HG03108 (cell line): ENCODE data around the gene GRK4.
A peak's percentile ranks its signal among the peaks of the same experiment; 100 is the strongest.
"Not testable (repeated sequence)": the region's sequence is repeated elsewhere in the genome, so short reads cannot be mapped to it uniquely, and the experiment has no call there.

Experiments
- ATAC-seq: cut with Tn5 transposase; IDR thresholded peaks from one replicate; pipeline ENCODE4 v1.9.1; 2021; ENCODE audit warnings: moderate library complexity; ENCODE audit not compliant: unreplicated experiment

GRK4 gene

DNA sequence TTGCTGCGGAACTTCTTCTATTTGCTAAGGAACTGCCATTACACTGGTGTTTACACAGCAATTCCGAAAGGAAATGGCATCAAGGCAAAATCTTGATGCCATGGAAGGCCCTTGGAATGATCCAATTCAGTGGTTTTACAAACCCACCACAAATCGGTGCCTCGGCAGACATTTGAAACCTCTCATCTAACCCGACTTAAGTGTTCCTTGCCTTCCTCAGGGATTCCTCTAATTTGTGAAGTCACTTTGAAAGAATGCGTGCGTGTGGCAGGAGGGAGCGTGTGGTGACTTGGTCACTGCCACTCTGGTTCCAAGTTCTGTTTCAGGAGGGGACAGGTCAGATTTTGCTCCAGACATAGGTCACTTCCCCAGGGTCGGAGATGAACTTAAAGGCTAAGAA lies 4.9 kb upstream of the GRK4 start:
- ATAC-seq: no peak

DNA sequence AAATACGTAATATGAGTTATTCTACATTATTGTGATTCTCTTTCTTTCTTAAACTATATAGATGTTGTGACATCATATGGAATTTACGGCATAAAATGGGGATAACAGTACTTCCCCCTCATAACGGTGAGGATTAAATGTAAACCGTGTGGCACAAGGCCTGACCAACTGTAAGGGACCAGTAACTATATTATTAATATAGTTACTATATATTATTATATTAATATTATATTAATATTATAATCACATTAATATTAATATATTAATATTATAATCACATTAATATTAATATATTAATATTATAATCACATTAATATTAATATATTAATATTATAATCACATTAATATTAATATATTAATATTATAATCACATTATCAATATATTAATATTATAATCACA lies 2.9 kb upstream of the GRK4 start:
- not testable (repeated sequence) for ATAC-seq

DNA sequence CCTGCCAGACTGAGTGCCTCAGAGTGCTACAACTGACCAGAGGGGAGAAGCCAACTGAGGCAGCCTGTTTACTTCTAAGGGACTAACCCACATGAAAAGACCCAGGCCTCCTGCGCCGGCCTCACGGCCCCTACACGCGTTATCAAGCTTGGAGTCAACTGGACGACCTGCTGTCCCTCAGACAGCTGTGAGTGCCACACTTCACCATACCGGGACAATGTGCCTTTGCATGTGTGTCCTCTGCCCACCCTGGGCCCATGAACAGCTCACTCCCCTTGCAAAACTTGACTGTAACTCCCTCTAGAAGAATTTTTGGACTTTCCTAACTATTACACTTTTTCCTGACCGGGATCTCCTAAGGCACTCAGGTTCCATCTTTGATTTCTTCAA lies 2.0 kb upstream of the GRK4 start:
- no peak for ATAC-seq

DNA sequence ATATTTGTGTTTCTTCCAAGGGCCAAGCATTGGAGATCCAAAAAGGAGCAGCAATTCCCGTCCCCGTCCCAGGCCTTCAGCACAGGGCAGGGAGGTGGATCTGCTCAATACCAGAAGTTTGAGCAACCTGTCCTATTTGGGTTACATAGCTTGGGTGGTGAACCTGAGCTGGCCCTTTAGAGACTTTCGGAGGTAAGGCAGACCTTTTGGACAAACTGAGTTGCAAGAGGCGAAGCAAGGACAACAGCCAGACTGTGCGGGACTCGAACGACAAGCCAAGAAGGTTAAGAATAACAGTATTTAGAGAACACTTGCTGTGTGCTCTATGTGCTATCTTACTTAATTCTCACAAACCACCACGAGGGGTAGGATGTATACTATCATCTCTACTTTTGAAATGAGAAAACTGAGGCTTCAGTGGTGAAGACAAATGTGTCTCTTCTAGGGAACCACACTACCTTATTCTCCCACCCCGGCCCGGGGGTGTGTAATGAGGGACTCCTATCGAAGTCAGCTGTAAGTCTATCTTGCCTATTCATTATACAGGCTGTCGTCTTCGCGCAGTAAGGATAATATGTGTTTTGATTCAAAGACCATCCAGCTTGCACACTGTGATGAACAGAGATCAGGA lies 1.4 kb upstream of the GRK4 start:
- ATAC-seq: no peak

DNA sequence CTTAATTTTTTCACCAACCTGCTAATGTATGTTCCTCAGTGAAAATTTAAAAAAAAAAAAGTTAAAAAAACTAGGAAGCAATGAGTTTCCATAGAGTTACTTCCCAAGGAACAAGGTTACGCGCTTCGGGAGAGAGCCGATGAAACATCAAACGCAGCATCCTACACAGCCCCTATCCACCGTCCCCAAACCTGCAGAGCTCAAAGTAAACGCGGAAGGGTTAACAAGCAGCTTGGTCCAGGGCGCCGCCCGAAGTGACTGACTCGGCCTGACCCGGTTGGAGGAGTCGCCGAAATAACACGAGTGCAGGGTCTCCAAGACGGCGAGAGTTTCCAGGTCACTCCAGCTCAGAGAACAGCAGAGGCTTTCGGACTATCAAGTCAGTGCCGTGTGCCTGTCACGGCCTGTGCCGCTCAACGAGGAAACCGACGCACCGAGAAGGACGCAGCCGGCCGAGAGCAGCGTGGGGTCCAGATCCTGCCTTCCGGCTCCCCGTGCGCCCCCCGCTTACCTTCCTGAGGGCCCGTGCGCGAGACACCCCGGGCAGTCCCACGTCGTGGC lies 677 bp upstream of the GRK4 start:
- ATAC-seq: peak; percentile 23

DNA sequence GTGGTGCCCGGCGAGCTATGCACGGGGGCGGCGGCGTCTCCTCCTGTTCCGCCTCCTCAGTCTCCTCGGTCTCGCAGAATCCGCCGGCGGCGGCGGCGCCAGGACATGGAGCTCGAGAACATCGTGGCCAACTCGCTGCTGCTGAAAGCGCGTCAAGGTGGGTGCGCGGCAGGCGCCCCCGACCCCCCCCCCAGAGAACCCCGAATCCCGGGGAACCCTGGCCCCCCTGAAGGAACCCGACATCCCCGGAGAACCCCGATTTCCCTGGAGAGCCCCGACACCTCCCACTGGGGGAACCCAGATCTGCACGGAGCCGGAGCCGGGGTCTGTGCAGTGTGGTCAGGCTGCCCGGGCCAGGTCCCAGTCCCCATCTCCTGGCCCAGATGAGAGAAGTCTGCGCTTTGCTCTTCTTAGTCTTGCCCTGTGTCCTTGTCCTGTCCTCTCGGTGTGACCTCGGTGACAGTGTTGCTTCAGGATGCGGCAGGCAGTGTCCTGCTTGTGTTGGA lies 648 bp downstream of the GRK4 start:
- peak; percentile 8 for ATAC-seq

DNA sequence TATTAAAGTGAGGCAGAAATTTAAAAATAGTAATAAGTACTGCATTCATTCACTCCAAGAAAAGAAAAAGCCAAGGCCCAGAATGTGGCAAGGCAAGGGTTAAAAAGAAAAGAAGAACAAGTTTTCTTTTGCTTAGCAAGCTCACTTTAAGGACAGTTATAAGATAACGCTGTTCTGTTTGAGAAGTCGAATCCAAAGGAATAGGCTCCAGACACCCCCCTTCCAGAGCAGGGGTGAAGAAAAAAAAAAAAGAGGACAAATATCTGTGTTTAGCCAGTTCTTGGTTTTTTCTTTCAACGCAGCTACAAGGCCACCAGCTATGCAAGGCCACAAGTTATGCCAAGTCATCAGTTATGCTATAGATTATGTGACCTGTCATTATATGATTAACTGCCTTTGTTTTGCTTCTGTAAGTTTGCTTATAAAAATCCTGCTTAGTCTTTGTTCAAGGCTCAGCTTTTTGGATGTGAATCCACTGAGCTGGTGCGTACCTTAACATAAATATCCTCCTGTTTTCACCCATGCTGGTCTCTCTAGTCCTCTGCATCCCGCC lies 1.4 kb downstream of the GRK4 start:
- ATAC-seq: no peak

DNA sequence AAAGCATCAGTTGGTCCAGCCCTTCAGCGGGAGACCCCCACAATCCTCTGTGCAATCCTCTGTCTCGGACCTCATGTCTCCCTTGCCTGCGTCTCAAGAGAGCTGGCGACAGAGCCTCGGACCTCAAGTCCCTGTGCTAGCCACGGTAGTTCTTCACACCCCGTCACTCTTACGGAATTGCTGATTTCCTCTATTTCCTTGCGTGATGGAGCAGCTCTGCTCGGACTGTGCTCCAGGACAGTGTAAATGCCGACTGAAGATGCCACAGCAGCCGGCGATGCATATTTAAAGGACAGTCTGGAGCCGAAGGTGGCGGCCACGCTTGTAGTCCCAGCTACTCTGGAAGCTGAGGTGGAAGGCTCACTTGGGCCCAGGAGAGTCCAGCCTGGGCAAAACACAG lies 1.9 kb downstream of the GRK4 start:
- no peak for ATAC-seq

DNA sequence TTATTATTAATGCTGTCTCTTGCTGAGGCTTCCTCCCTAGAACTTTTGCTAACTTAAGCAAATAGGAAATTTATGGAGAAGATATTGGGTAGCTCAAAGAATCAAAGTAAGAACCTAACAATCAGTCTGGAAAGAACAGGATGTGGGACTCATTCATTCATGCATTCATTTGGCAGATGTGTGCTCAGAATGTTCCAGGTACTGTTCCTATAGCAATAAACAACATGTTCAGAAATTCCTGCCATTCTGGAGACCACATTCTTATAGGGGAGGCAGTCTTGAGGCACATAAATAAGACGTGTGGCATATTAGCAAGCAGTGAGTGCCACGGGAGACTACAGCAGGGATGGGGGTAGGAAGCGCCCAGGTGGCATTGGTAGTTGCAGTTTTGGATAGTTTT lies 5.0 kb downstream of the GRK4 start:
- no peak for ATAC-seq

DNA sequence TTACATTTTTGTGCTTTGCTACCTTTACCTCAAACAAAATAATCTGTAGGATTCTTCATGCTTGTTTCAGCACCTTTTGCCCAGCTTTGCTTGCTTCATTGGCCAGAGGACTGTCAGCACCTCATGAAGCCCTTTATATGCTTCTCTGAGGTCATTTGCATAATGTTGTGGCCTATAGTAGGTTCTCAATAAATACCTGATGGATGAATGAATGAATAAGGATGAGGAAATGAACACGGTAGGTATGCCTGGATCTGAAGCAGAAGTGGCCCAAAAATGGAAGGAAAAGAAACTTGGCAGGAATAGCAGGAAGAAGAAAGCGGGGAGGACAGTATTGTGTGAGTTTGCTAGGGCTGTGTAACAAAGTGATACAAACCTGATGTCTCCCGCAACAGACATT lies 7.9 kb downstream of the GRK4 start:
- no peak for ATAC-seq

DNA sequence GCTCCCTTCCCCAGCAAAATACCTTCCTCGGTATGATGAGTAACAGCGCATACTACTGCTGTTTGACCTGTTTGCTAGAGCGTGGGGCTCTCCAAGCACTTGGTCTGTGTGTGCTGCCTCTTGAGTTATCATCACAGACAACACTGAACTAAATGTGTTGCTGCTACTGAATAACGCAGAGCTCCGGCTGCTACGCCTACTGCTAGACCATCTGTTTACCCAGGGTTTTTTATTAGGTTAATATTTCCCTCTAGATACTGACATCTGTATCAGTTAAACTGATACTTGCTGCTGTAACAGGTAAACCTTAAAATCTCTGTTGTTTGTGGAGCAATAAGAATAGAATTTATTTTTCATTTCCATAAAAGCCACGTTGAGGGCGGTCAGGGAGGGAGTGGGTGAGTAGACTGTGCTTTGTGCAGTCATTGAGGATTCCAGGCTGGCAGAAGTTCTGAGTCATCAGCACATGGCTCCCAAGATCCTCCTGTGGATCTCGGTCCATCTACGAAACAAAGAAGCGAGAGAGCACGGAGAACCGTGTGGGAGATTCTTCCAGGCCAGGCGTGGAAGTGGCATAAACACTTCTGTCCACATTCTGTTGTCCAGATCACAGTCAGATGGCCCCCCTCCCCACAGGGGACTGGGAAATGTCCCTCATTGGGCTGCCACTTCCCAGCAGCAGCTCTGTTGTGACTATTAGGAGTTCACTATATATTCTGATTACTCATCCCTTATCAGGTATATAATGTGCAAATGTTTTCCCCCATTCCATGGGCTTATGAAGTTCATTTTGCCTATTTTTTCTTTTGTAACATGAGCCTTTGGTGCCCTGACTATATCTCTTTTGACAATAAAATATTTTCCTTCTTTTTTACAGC lies 14.1 kb downstream of the GRK4 start:
- ATAC-seq: no peak

DNA sequence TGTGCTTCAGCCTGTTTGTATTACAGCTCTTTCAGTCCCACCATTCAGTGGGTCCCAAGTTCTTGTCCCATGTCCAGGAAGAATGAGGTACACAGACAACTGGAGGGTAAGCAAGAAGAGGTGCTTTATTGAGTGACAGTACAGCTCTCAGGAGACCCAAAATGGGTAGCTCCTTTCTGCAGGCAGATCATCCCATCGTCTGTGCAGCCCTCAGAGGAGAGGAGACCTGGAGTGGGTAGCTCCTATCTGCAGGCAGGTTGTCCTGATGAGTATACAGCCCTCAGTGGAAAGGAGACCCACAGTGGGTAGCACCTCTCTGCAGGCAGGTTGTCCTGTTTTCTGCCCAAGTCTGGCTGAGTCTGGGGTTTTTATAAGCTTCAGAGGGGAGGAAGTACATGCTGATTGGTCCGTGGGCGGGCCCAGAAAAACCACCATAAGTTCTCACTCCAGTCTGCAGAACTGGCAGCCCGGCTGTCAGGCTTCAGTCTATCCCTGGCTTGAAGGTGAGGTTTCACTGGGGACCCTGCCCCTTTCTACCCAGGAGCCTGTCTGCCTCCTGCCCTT lies 18.0 kb downstream of the GRK4 start:
- no peak for ATAC-seq

DNA sequence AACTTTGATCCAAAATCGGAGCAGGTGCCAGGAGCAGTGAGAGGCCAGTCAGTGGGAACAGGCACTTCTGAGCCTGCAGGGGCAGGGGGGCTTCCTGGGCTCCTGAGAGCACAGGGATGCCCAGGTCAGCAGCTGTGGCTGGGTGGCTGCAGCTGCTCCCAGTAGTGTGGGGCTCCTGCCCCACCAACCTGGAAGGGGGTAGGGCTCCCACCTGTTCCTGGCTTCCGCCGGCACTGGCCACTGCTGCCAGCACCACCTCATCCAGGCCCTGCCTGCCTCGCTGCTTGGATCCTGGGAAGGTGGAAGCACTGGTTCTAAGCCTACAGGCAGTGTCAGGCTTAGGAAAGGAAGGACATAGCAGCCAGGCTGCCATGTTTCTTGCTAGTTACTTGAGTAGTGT lies 18.6 kb downstream of the GRK4 start:
- no peak for ATAC-seq

DNA sequence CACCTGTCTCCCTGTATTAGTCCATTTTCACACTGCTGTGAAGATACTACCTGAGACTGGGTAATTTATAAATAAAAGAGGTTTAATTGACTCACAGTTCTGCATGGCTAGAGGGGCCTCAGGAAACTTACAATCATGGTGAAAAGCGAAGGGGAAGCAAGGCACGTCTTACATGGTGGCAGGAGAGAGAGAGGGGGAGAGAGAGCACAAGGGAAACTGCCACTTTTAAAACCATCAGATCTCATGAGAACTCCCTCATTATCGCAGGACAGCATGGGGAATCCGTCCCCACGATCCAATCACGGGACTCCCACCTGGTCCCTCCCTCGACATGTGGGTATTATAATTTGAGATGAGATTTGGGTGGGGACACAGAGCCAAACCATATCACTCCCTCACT lies 20.3 kb downstream of the GRK4 start:
- not testable (repeated sequence) for ATAC-seq

DNA sequence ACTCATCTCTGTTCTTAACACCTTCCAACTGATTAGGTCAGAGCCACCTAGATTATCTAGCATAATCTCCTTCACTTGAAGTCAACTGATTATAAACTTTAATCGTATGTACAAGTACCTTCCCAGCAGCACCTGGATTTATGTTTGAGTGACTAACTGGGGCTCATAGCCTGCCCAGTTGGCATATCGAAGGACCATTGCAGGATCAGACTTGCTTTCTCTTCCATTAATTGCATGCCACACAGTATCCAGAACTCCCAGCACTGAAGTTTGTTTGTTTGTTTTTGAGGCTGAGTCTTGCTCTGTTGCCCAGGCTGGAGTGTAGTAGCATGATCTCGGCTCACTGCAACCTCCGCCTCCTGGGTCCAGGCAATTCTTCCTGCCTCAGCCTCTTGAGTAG lies 27.9 kb downstream of the GRK4 start:
- ATAC-seq: no peak

DNA sequence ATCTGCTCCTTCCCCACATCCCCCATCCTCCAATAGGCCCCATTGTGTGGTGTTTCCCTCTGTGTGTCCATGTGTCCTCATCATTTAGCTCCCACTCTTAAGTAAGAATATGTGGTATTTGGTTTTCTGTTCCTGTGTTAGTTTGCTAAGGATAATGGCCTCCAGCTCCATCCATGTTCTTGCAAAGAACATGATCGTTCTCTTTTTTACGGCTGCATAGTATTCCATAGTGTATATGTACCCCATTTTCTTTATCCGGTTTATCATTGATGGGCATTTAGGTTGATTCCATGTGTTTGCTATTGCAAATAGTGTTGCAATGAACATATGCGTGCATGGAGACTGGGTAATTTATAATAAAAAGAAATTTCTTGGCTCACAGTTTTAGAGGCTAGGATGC lies 31.5 kb downstream of the GRK4 start:
- no peak for ATAC-seq

DNA sequence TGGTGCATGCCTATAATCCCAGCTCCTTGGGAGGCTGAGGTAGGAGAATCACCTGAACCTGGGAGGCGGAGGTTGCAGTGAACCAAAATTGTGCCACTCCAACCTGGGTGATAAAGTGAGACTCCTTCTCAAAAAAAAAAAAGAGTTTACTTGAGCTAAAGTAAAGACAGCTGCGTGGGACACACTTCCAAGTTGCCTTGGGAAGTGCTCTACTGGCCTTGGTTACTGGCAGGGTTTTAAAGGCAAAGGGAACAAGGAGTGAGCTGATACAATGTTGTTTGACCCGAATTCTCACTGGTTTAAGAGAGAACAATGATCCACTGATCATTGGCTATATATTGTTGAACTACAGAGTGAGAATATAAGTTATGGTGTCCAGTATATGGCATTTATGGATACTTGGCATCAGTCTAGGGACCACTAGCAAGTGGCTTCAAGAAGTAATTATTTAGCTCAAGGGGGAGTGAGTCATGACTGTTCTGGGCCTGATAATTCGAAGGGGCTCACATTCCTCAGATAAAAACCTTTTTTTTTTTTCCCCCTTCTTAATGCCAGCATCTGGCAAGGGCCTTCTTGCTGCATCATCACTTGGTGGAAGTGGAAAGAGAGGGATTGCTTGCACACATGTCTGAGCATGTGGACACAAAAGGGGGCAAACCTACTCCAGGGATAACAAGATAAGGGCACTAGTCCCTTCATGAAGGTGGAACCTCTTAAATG lies 32.3 kb downstream of the GRK4 start:
- ATAC-seq: no peak

DNA sequence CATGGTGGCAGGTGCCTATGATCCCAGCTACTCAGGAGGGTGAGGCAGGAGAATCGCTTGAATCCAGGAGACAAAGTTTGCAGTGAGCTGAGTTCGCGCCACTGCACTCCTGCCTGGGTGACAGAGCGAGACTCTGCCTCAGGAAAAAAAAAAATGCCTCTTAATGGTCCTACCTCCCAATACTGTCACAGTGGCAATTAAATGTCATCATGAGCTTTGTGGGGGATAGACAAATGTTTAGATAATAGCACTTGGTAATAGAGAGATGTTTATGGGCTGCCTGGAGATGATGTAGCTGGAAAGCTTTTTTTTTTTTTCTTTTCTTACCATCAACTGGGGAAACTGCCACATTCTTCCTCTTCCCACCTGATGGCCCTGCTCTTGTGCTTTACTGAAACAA lies 33.0 kb downstream of the GRK4 start:
- ATAC-seq: no peak

DNA sequence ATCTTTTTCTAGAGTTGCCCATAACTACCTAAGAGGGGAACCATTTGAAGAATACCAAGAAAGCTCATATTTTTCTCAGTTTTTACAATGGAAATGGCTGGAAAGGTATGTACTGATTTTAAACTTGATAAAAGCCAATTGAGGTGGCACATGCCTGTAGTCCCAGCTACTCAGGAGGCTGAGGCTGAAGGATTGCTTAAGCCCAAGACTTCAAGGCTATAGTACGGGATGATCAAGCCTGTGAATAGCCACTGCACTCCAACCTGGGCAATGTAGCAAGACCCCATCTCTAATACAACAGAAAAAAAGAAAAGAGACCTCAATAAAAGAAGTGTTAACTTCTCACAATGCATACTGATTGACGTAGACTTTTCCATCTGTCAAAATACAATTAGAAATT lies 44.4 kb downstream of the GRK4 start:
- ATAC-seq: no peak

DNA sequence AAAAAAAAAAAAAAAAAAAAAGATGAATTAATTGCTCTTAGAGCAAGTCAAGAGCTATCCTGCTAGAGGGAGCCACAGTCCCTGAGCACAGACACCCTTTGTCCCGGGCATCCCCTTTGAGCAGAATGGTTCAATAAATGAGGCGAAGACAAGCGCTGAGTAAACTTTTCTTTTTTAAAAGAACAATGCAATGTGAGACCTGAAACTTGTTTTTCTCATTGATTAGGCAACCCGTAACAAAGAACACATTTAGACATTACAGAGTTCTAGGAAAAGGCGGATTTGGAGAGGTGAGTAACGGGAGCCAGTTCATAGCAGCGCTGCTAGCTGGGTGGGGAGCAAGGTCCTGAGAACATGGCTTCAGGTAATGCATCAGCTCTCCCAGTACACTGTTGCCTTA lies 46.1 kb downstream of the GRK4 start:
- ATAC-seq: no peak

DNA sequence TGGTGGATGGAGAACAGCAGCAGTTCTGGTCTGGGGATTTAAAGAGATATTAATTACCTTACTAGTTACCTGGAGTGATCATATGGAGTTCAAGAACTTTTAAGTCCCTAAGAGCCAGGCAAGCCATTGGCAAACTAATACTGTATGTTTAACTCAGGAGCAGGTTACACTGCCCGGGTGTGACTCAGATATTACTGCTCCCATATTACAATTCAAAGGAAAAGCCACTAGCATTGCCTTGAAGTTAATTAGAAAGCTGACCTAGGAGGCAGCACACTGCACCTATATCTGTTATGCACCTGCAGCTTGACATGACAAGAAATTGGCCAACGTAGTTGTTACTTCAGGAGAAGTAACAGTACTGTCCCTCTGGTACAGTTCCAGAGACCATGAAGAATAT lies 47.2 kb downstream of the GRK4 start:
- no peak for ATAC-seq
